Stromal cell of bone marrow (primary cell): ENCODE measurements around the gene DAZL.

Experiments
- DNase-seq: peaks from one replicate; pipeline ENCODE4 v3.0.0-alpha.2; 2012; ENCODE audit warnings: low read depth

DAZL gene

DNA sequence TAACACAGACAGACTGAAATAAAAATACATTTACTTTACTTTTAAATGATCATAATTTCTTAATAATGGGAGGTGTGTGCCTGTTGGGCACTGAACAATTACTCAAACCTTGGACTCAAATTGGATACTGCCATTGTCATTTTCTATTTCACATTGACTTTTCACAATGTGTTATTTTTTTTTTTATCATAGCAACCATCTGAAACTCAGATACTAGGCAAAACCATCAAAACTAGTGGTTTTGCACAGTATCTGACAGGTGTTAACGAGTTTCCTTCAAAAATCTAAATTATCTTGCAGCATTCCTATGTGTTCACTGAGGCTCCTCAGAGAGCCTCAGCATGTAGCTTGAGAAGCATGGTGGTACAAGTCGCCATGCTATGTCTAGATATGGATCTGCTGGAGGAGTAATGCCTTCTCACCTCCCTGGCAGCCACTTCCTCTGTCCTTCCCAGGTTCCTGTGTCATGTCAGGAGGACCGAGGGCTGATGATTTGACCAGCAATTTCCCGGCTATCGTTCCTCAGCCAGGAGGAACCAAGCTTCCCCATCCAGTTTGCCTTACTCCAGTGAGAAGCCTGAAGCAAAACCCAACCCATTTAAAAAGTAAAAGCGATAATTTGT, 61.9 kb downstream of the DAZL start:
- DNase-seq: no peak

DNA sequence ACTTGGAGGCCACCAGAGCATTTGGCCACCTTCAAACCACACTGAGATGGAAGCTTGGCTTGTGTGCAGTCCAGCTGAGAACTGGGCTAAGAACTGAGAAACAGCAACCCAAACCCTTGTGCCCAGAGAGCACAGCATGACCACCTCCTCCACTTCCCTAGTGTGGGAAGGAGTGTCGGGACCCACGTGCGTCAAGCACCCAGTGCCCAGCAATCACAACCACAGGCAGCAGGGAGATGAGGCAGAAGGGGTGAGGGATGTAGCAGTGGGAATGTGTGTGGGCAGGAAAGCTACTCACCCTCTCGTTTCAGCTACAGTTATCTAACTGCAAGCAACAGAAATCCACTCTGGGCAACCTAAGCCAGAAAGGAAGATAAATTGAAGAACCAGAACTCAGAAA, 66.7 kb downstream of the DAZL start:
- DNase-seq: no peak

DNA sequence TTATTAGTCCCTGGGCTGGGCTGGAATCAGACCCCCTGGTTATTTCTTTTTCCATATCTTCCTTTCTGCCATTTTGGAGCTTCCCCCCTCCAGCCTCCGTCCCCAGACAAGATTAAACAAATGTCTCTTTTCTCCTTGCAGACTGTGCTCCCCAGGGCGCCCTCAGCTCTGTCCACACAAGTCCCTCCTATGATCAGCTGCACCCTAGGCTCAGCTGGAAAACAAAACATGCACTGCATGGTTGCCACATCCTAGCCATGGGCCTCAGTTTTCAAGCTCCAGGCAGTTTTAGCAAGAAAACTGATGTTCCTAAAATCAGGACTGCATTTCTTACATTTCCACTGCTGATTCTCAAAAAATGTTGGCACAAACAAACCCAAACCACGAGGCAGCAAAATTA, 68.2 kb downstream of the DAZL start:
- no peak for DNase-seq
